BLaER1 treated with 17β-estradiol and CSF1 and Interleukin-3, amounts not matched to agents 10 nM and 100 nM (cell line): Measurements from ENCODE around the gene KIF1A.

Experiments
- H3K27ac ChIP-seq, 11 experiments: shearing (Covaris generic); formaldehyde crosslinking; 2 replicates each; pipeline ENCODE4 v1.8.1; 2022
- H3K27me3 ChIP-seq, 11 experiments: shearing (Covaris generic); formaldehyde crosslinking; 2 replicates each; pipeline ENCODE4 v1.8.1; 2022
- H3K36me3 ChIP-seq, 11 experiments: shearing (Covaris generic); formaldehyde crosslinking; 2 replicates each; pipeline ENCODE4 v1.8.1; 2022
- H3K4me1 ChIP-seq, 10 experiments: shearing (Covaris generic); formaldehyde crosslinking; 2 replicates each; pipeline ENCODE4 v1.8.1; 2022
- H3K4me2 ChIP-seq, 11 experiments: shearing (Covaris generic); formaldehyde crosslinking; 2 replicates each; pipeline ENCODE4 v1.8.1; 2022
- H3K4me3 ChIP-seq, 10 experiments: shearing (Covaris generic); formaldehyde crosslinking; 2 replicates each; pipeline ENCODE4 v1.8.1; 2022
- H3K9ac ChIP-seq, 11 experiments: shearing (Covaris generic); formaldehyde crosslinking; 2 replicates each; pipeline ENCODE4 v1.8.1; 2022
- H3K9me3 ChIP-seq, 11 experiments: shearing (Covaris generic); formaldehyde crosslinking; replicated peaks in 1 of 11; 2 replicates each; pipeline ENCODE4 v1.8.1; 2022
- H4K20me1 ChIP-seq, 11 experiments: shearing (Covaris generic); formaldehyde crosslinking; 2 replicates each; pipeline ENCODE4 v1.8.1; 2022
- Cebpa-rat ChIP-seq, 11 experiments: shearing (Covaris generic); IDR thresholded peaks; 2 replicates each; pipeline ENCODE4 v1.8.1; 2022

The KIF1A gene

GRCh38 chr2:240794178-240794721 lies 25.8 kb downstream of the KIF1A start:
- Histone ChIP-seq H3K4me2 (no peak overlapping the region), H3K27ac (no peak overlapping the region), H3K36me3 (no peaks in the 10 kb centered on the region), H3K4me3 (no peak overlapping the region), H3K4me1 (peaks cover 0 to 41% (median 27%) of the 10 kb centered on the region in 10 experiments; a peak in 16 of 20 replicates), H3K9ac (no peak overlapping the region), H3K9me3 (no peaks in the 10 kb centered on the region), H3K27me3 (0 out of 22 replicates have a peak, but pooled peaks cover 0 to 3% (median 0%) of the 10 kb centered on the region in 11 experiments), H4K20me1 (peaks cover 0 to 10% (median 0%) of the 10 kb centered on the region in 11 experiments; a peak in 1 of 22 replicates)
- no peak for TF ChIP-seq Cebpa-rat (IDR thresholded peaks at IDR 0.05)

GRCh38 chr2:240793313-240794177 lies 26.5 kb downstream of the KIF1A start:
- Histone ChIP-seq H3K4me3 (no peak overlapping the region), H3K4me2 (no peak overlapping the region), H4K20me1 (peaks cover 0 to 10% (median 0%) of the 10 kb centered on the region in 11 experiments; a peak in 2 of 22 replicates), H3K27ac (no peak overlapping the region), H3K27me3 (0 out of 22 replicates have a peak, but pooled peaks cover 0 to 3% (median 0%) of the 10 kb centered on the region in 11 experiments), H3K36me3 (no peaks in the 10 kb centered on the region), H3K9ac (no peak overlapping the region), H3K4me1 (peaks cover 0 to 41% (median 27%) of the 10 kb centered on the region in 10 experiments; a peak in 16 of 20 replicates), H3K9me3 (no peaks in the 10 kb centered on the region)
- TF ChIP-seq Cebpa-rat (IDR thresholded peaks at IDR 0.05): no peak

- H3K9ac ChIP-seq: no peak overlapping the region
- H3K27ac ChIP-seq: no peak overlapping the region
- peaks cover 0 to 35% (median 26%) of the 10 kb centered on the region in 10 experiments; a peak in 16 of 20 replicates for H3K4me1 ChIP-seq
- H4K20me1 ChIP-seq: peaks cover 0 to 10% (median 0%) of the 10 kb centered on the region in 11 experiments; a peak in 2 of 22 replicates
- H3K4me2 ChIP-seq: no peak overlapping the region
- no peak for TF ChIP-seq Cebpa-rat (IDR thresholded peaks at IDR 0.05)
- no peak overlapping the region for H3K4me3 ChIP-seq
- H3K27me3 ChIP-seq: 0 out of 22 replicates have a peak, but pooled peaks cover 0 to 3% (median 0%) of the 10 kb centered on the region in 11 experiments
- no peaks in the 10 kb centered on the region for H3K36me3 ChIP-seq
- no peaks in the 10 kb centered on the region for H3K9me3 ChIP-seq
Observed at GRCh38 chr2:240792629-240793312, 27.2 kb downstream of the KIF1A start.

GRCh38 chr2:240791821-240792628 lies 28.0 kb downstream of the KIF1A start:
- no peak overlapping the region for H3K4me2 ChIP-seq
- no peak overlapping the region for H3K9ac ChIP-seq
- H3K4me3 ChIP-seq: no peak overlapping the region
- no peaks in the 10 kb centered on the region for H3K36me3 ChIP-seq
- TF ChIP-seq Cebpa-rat (IDR thresholded peaks at IDR 0.05): no peak
- peaks cover 0 to 10% (median 0%) of the 10 kb centered on the region in 11 experiments; a peak in 2 of 22 replicates for H4K20me1 ChIP-seq
- no peak overlapping the region for H3K27ac ChIP-seq
- H3K27me3 ChIP-seq: no peaks in the 10 kb centered on the region
- no peaks in the 10 kb centered on the region for H3K9me3 ChIP-seq
- peaks cover 0 to 28% (median 19%) of the 10 kb centered on the region in 10 experiments; a peak in 16 of 20 replicates for H3K4me1 ChIP-seq

GRCh38 chr2:240791221-240791800 lies 28.7 kb downstream of the KIF1A start:
- no peak for TF ChIP-seq Cebpa-rat (IDR thresholded peaks at IDR 0.05)
- Histone ChIP-seq H3K4me1 (peaks cover 0 to 21% (median 12%) of the 10 kb centered on the region in 10 experiments; a peak in 15 of 20 replicates), H3K9me3 (no peaks in the 10 kb centered on the region), H3K9ac (no peak overlapping the region), H3K4me3 (no peak overlapping the region), H3K27me3 (no peaks in the 10 kb centered on the region), H4K20me1 (peaks cover 0 to 9% (median 0%) of the 10 kb centered on the region in 11 experiments; a peak in 2 of 22 replicates), H3K36me3 (no peaks in the 10 kb centered on the region), H3K27ac (no peak overlapping the region), H3K4me2 (no peak overlapping the region)

- H3K4me2 ChIP-seq: no peak overlapping the region
- H3K9me3 ChIP-seq: no peaks in the 10 kb centered on the region
- H3K4me1 ChIP-seq: peaks cover 0 to 14% (median 5%) of the 10 kb centered on the region in 10 experiments; a peak in 11 of 20 replicates
- H3K9ac ChIP-seq: no peak overlapping the region
- no peak overlapping the region for H3K4me3 ChIP-seq
- TF ChIP-seq Cebpa-rat (IDR thresholded peaks at IDR 0.05): no peak
- H3K27ac ChIP-seq: no peak overlapping the region
- peaks cover 0 to 6% (median 0%) of the 10 kb centered on the region in 11 experiments; a peak in 2 of 22 replicates for H4K20me1 ChIP-seq
- no peaks in the 10 kb centered on the region for H3K36me3 ChIP-seq
- no peaks in the 10 kb centered on the region for H3K27me3 ChIP-seq
Observed at GRCh38 chr2:240790370-240791220, 29.4 kb downstream of the KIF1A start.

- Histone ChIP-seq H3K4me1 (peaks cover 0 to 5% (median 0%) of the 10 kb centered on the region in 10 experiments; a peak in 3 of 20 replicates), H4K20me1 (no peaks in the 10 kb centered on the region; a peak in 1 of 22 replicates), H3K4me3 (no peak overlapping the region), H3K27ac (no peak overlapping the region), H3K27me3 (no peaks in the 10 kb centered on the region), H3K4me2 (no peak overlapping the region), H3K9ac (no peak overlapping the region), H3K9me3 (no peaks in the 10 kb centered on the region), H3K36me3 (no peaks in the 10 kb centered on the region)
- TF ChIP-seq Cebpa-rat (IDR thresholded peaks at IDR 0.05): no peak
Observed at GRCh38 chr2:240789501-240790369, 30.3 kb downstream of the KIF1A start.
